SK-N-SH treated with all-trans-retinoic acid at 6 μM for 48 hours (cell line): ENCODE measurements around the gene SUGP2.

Experiments used
- ARNTL ChIP-seq: fragments of 450-650 bp; formaldehyde crosslinking; IDR thresholded peaks from 2 replicates; pipeline ENCODE4 v1.5.0; 2020; ENCODE audit warnings: low read depth, mild to moderate bottlenecking, moderate library complexity, borderline replicate concordance
- GLIS3 ChIP-seq: fragments of 250-450 bp; sonication (Bioruptor Pico); IDR thresholded peaks from 2 replicates; pipeline ENCODE4 v1.5.0; 2020; ENCODE audit warnings: mild to moderate bottlenecking, moderate library complexity
- ISL1 ChIP-seq: fragments of 250-450 bp; sonication (Bioruptor Pico); IDR thresholded peaks from 2 replicates; pipeline ENCODE4 v2.1.2; 2022; ENCODE audit warnings: mild to moderate bottlenecking, moderate library complexity
- RARB ChIP-seq: fragments of 250-450 bp; sonication (Bioruptor Pico); IDR thresholded peaks from 2 replicates; pipeline ENCODE4 v1.8.0; 2021; ENCODE audit warnings: mild to moderate bottlenecking, moderate library complexity
- TOX ChIP-seq: fragments of 250-450 bp; sonication (Bioruptor Pico); IDR thresholded peaks from 2 replicates; pipeline ENCODE4 v1.8.0; 2021; ENCODE audit warnings: mild to moderate bottlenecking, moderate library complexity, borderline replicate concordance
- ZFP3 ChIP-seq: fragments of 250-450 bp; sonication (Bioruptor Pico); IDR thresholded peaks from 2 replicates; pipeline ENCODE4 v1.5.0; 2020; ENCODE audit warnings: mild to moderate bottlenecking, moderate library complexity
- ZFP30 ChIP-seq: fragments of 450-650 bp; formaldehyde crosslinking; IDR thresholded peaks from 2 replicates; pipeline ENCODE4 v1.5.0; 2022; ENCODE audit warnings: mild to moderate bottlenecking, moderate library complexity
- ZNF565 ChIP-seq: fragments of 450-650 bp; formaldehyde crosslinking; conservative IDR thresholded peaks from 2 replicates; pipeline ENCODE4 v1.5.0; 2020; ENCODE audit warnings: low read depth, mild to moderate bottlenecking, moderate library complexity
- TF ChIP-seq, protein P1 (sequence below): fragments of 250-450 bp; sonication (Bioruptor Pico); IDR thresholded peaks from 2 replicates; pipeline ENCODE4 v1.5.0; 2020; ENCODE audit warnings: mild to moderate bottlenecking, moderate library complexity
- TF ChIP-seq, protein P2 (sequence below): fragments of 250-450 bp; sonication (Bioruptor Pico); IDR thresholded peaks from 2 replicates; pipeline ENCODE4 v1.8.0; 2020; ENCODE audit warnings: mild to moderate bottlenecking, moderate library complexity, borderline replicate concordance
- TF ChIP-seq, protein P3 (sequence below): fragments of 250-450 bp; sonication (Bioruptor Pico); IDR thresholded peaks from 2 replicates; pipeline ENCODE4 v1.5.1; 2020; ENCODE audit warnings: low read depth, mild to moderate bottlenecking, moderate library complexity

DNA sequence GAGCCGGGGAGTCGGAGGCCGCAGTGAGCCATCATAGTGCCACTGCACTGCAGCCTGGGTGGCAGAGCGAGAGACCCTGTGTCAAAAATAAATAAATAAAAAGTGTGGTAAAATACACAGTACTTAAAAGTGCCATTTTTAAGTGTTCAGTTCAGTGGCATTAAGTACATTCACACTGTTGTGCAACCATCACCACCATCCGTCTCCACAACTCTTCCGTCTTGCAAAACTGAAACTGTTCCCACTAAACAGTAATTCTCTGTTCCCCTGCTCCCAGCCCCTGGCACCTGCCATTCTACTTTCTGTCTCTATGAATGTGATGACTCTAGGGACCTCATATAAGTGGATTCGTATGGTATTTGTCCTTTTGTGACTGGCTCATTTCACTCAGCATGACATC, 43.8 kb upstream of the SUGP2 start:
- TF ChIP-seq, protein P1, sequence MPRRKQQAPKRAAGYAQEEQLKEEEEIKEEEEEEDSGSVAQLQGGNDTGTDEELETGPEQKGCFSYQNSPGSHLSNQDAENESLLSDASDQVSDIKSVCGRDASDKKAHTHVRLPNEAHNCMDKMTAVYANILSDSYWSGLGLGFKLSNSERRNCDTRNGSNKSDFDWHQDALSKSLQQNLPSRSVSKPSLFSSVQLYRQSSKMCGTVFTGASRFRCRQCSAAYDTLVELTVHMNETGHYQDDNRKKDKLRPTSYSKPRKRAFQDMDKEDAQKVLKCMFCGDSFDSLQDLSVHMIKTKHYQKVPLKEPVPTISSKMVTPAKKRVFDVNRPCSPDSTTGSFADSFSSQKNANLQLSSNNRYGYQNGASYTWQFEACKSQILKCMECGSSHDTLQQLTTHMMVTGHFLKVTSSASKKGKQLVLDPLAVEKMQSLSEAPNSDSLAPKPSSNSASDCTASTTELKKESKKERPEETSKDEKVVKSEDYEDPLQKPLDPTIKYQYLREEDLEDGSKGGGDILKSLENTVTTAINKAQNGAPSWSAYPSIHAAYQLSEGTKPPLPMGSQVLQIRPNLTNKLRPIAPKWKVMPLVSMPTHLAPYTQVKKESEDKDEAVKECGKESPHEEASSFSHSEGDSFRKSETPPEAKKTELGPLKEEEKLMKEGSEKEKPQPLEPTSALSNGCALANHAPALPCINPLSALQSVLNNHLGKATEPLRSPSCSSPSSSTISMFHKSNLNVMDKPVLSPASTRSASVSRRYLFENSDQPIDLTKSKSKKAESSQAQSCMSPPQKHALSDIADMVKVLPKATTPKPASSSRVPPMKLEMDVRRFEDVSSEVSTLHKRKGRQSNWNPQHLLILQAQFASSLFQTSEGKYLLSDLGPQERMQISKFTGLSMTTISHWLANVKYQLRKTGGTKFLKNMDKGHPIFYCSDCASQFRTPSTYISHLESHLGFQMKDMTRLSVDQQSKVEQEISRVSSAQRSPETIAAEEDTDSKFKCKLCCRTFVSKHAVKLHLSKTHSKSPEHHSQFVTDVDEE (CRISPR knock-in tag): no peak
- TF ChIP-seq ZNF565 (CRISPR knock-in tag): no peak
- TF ChIP-seq, protein P2, sequence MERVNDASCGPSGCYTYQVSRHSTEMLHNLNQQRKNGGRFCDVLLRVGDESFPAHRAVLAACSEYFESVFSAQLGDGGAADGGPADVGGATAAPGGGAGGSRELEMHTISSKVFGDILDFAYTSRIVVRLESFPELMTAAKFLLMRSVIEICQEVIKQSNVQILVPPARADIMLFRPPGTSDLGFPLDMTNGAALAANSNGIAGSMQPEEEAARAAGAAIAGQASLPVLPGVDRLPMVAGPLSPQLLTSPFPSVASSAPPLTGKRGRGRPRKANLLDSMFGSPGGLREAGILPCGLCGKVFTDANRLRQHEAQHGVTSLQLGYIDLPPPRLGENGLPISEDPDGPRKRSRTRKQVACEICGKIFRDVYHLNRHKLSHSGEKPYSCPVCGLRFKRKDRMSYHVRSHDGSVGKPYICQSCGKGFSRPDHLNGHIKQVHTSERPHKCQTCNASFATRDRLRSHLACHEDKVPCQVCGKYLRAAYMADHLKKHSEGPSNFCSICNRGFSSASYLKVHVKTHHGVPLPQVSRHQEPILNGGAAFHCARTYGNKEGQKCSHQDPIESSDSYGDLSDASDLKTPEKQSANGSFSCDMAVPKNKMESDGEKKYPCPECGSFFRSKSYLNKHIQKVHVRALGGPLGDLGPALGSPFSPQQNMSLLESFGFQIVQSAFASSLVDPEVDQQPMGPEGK: no peak
- TF ChIP-seq TOX (CRISPR knock-in tag): no peak
- TF ChIP-seq RARB: no peak
- no peak for TF ChIP-seq ZFP30
- TF ChIP-seq, protein P3, sequence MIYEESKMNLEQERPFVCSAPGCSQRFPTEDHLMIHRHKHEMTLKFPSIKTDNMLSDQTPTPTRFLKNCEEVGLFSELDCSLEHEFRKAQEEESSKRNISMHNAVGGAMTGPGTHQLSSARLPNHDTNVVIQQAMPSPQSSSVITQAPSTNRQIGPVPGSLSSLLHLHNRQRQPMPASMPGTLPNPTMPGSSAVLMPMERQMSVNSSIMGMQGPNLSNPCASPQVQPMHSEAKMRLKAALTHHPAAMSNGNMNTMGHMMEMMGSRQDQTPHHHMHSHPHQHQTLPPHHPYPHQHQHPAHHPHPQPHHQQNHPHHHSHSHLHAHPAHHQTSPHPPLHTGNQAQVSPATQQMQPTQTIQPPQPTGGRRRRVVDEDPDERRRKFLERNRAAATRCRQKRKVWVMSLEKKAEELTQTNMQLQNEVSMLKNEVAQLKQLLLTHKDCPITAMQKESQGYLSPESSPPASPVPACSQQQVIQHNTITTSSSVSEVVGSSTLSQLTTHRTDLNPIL (CRISPR knock-in tag): no peak
- TF ChIP-seq ARNTL: no peak
- no peak for TF ChIP-seq GLIS3 (CRISPR knock-in tag)
- TF ChIP-seq ISL1: no peak
- no peak for TF ChIP-seq ZFP3
